PC-3 (cell line): ENCODE results near the gene PCDHGA7.

Experiments used
- CTCF ChIP-seq: fragments of 300-600 bp; sonication (generic); conservative IDR thresholded peaks from 2 replicates; pipeline ENCODE4 v1.5.1; 2017; ENCODE audit warnings: antibody characterized with exemption, low read depth, mild to moderate bottlenecking, low read length
- EZH2 ChIP-seq: fragments of 300-600 bp; sonication (generic); IDR thresholded peaks from one replicate; pipeline ENCODE4 v1.6.1; 2017; ENCODE audit warnings: antibody characterized with exemption, mild to moderate bottlenecking, low read length; ENCODE audit not compliant: unreplicated experiment
- EZH2phosphoT487 ChIP-seq: fragments of 300-600 bp; sonication (generic); IDR thresholded peaks from 2 replicates; pipeline ENCODE4 v1.6.1; 2018; ENCODE audit warnings: mild to moderate bottlenecking, antibody characterized with exemption, low read length, borderline replicate concordance

GRCh38 chr5:141398608-141399007 is 16.1 kb downstream of the PCDHGA7 start:
- TF ChIP-seq CTCF: no peak
- TF ChIP-seq EZH2: no peak
- TF ChIP-seq EZH2phosphoT487: no peak
